Measurements from ENCODE around the gene G3BP1.

DNA sequence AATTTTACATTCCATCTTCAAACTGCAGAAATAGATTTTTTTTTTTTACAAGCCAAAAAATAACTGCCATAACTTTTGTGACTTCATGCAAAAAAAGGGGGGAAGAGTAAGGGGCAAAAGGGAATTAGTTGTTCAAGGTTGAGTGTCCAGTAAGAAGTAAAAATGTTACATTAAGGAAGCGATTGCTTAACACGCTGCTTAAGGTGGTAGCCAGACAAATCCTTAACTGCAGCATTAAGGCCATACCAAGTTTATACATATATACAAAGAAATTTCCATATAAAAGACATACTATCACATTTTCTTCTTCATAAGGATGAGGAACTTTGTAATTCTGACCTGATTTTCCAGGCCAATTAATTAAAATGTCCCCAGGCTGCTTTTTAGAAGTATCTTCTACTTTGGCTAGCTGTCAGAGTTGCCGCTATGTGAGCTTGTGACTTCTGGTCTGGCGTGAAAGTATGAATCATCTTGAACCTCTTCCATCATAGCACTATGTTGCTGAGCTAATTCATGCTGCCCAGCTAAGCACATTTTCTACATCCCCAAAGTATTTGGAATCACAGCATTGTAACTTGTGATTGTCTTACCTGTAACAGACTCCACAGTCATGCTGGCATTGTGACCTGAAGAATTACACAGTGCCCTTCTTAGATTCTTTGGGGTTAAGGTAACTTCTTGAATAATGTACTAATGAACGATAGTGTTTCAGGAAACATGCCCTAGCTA lies 40.0 kb downstream of the G3BP1 start:
- TF ChIP-seq, protein P1, sequence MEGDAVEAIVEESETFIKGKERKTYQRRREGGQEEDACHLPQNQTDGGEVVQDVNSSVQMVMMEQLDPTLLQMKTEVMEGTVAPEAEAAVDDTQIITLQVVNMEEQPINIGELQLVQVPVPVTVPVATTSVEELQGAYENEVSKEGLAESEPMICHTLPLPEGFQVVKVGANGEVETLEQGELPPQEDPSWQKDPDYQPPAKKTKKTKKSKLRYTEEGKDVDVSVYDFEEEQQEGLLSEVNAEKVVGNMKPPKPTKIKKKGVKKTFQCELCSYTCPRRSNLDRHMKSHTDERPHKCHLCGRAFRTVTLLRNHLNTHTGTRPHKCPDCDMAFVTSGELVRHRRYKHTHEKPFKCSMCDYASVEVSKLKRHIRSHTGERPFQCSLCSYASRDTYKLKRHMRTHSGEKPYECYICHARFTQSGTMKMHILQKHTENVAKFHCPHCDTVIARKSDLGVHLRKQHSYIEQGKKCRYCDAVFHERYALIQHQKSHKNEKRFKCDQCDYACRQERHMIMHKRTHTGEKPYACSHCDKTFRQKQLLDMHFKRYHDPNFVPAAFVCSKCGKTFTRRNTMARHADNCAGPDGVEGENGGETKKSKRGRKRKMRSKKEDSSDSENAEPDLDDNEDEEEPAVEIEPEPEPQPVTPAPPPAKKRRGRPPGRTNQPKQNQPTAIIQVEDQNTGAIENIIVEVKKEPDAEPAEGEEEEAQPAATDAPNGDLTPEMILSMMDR (IDR thresholded peaks at IDR 0.05; ENCODE audit: low read depth, low read length, missing input control), result no peak
- TF ChIP-seq HNF4A (conservative IDR thresholded peaks at IDR 0.05), result no peak
- no peak for TF ChIP-seq TAF1 (conservative IDR thresholded peaks at IDR 0.05)
- TF ChIP-seq GABPA (IDR thresholded peaks at IDR 0.05 in 1 of 2, conservative IDR thresholded peaks at IDR 0.05 in 1 of 2), result no peak
- TF ChIP-seq, protein P2, sequence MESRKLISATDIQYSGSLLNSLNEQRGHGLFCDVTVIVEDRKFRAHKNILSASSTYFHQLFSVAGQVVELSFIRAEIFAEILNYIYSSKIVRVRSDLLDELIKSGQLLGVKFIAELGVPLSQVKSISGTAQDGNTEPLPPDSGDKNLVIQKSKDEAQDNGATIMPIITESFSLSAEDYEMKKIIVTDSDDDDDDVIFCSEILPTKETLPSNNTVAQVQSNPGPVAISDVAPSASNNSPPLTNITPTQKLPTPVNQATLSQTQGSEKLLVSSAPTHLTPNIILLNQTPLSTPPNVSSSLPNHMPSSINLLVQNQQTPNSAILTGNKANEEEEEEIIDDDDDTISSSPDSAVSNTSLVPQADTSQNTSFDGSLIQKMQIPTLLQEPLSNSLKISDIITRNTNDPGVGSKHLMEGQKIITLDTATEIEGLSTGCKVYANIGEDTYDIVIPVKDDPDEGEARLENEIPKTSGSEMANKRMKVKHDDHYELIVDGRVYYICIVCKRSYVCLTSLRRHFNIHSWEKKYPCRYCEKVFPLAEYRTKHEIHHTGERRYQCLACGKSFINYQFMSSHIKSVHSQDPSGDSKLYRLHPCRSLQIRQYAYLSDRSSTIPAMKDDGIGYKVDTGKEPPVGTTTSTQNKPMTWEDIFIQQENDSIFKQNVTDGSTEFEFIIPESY (IDR thresholded peaks at IDR 0.05), result no peak
- TF ChIP-seq NR2F2 (IDR thresholded peaks at IDR 0.05), result no peak
- TF ChIP-seq, protein P3, sequence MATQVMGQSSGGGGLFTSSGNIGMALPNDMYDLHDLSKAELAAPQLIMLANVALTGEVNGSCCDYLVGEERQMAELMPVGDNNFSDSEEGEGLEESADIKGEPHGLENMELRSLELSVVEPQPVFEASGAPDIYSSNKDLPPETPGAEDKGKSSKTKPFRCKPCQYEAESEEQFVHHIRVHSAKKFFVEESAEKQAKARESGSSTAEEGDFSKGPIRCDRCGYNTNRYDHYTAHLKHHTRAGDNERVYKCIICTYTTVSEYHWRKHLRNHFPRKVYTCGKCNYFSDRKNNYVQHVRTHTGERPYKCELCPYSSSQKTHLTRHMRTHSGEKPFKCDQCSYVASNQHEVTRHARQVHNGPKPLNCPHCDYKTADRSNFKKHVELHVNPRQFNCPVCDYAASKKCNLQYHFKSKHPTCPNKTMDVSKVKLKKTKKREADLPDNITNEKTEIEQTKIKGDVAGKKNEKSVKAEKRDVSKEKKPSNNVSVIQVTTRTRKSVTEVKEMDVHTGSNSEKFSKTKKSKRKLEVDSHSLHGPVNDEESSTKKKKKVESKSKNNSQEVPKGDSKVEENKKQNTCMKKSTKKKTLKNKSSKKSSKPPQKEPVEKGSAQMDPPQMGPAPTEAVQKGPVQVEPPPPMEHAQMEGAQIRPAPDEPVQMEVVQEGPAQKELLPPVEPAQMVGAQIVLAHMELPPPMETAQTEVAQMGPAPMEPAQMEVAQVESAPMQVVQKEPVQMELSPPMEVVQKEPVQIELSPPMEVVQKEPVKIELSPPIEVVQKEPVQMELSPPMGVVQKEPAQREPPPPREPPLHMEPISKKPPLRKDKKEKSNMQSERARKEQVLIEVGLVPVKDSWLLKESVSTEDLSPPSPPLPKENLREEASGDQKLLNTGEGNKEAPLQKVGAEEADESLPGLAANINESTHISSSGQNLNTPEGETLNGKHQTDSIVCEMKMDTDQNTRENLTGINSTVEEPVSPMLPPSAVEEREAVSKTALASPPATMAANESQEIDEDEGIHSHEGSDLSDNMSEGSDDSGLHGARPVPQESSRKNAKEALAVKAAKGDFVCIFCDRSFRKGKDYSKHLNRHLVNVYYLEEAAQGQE (IDR thresholded peaks at IDR 0.05), result no peak
- TF ChIP-seq JUND (IDR thresholded peaks at IDR 0.05), result no peak
- no peak for TF ChIP-seq YY1 (IDR thresholded peaks at IDR 0.05)
- TF ChIP-seq, protein P4, sequence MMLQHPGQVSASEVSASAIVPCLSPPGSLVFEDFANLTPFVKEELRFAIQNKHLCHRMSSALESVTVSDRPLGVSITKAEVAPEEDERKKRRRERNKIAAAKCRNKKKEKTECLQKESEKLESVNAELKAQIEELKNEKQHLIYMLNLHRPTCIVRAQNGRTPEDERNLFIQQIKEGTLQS (IDR thresholded peaks at IDR 0.05), result no peak
- TF ChIP-seq EGR1 (IDR thresholded peaks at IDR 0.05; ENCODE audit: low read depth in 2 of 2), result no peak
- no peak for TF ChIP-seq RAD21 (IDR thresholded peaks at IDR 0.05)
